ENCODE results near the gene C22orf23.

C22orf23 gene

DNA sequence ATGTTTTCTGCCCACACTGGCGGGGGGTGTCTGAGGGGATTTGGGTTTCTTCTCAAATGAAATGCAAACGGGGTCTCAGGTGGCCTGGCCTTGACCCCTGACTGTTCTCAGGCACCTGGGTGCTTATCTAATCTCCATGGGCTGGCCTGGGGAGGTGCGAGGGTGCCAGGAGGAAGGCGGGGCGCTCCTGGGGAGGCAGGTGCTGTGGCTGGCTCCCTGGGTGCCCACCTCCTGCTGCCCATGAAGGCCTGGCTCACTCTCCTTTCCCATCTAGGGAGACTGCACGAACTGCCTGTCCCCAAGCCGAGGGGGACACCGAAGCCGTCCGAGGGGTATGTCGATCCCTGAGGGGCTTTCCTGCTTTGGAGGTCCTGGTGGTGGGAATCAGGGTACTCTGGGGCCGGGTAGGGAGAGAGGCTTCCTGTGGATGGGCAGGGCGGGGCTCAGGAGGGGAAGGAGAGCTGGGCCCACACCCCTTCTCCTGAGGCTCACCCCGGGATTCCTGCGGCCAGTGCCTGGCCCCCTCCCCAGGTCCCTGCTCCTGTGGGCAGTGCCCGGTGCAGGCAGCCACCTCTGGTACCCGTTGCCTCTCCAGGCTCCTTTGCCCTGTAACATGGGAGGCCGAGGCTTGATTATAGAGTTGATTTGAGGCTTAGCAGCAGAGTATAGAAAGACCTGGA, 28.9 kb downstream of the C22orf23 start:
- DNase-seq = no peak

DNA sequence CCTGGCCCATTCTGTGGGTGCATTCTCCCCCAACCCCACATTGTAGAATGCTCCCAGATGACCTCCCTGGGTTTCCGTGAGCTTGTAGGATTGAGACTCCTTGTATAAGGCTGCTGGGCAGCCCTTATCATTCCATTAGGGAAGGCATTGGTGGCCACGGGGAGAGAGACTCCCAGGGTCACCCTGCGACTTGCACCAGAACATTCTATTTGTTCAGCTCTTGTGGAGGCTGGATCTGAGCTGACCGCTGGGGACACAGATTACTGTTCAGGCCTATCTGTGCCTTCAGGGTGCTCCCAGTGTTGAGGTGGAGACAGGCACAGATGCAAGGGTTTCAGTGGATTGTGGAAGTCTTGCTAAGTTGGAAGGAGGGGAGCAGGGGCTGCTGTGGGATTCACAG, 29.5 kb downstream of the C22orf23 start:
- no peak for DNase-seq

DNA sequence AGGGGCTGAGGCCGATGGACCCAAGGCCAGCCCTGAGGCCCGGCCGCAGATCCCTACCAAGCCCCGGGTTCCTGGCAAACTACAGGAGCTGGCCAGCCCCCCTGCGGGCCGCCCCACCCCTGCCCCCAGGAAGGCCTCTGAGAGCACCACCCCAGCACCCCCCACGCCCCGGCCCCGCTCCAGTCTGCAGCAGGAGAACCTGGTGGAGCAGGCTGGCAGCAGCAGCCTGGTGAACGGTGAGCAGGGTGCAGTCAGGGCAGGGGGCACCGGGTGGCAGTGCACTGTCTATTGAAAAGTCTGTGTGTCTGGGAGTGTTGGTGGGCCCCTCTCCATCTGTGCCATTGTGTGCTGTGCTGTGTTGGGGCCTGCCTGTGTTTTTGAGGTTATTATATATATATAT, 31.2 kb downstream of the C22orf23 start:
- no peak for DNase-seq

DNA sequence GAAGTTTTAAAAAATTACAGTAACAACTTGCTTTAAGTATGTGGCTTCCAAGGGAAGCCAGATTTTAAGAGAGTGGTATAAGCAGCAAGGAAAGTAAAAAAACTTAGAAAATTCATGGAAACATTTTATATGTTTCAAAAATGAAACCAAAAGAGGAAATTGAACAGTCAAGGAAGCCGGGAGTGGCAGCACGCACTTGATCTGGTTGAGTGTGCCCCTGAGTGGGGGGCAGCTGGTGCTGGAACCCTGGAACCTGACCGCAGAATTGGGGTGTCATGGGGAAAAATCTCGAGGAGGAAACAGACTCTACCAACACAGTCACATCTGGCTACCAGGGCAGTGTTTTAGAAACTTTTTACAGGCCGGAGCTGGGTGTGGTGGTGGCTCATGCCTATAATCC, 33.3 kb downstream of the C22orf23 start:
- DNase-seq = no peak

DNA sequence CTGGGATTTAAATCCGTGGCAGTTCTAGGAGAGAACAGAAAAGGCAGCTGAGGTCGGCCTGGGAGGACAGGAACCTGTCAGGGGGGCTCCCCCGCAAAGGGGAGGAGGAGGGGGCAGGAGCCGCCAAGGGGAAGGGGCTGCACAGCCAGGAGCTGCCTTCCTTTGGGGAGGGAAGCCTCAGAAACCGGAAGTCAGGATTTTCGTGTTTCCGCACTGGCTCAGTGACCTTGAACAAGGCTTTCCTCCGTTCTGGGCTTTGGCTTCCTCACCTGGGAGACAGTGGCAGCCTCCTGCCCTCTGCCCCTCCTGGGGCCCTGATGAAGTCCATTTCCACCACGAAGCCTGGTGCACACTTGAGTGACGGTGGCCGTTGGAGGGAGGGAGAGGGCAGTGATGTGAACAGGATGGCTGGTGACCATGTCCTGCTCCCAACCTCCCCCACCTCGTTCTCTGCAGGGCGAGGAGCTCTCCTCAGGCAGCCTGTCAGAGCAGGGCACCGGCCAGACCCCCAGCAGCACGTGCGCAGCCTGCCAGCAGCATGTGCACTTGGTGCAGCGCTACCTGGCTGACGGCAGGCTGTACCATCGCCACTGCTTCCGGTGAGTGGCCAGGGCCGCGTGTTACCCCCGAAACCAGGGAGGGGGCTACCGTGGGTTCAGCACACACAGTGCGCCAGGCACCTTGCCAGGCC, 34.7 kb downstream of the C22orf23 start:
- no peak for DNase-seq

DNA sequence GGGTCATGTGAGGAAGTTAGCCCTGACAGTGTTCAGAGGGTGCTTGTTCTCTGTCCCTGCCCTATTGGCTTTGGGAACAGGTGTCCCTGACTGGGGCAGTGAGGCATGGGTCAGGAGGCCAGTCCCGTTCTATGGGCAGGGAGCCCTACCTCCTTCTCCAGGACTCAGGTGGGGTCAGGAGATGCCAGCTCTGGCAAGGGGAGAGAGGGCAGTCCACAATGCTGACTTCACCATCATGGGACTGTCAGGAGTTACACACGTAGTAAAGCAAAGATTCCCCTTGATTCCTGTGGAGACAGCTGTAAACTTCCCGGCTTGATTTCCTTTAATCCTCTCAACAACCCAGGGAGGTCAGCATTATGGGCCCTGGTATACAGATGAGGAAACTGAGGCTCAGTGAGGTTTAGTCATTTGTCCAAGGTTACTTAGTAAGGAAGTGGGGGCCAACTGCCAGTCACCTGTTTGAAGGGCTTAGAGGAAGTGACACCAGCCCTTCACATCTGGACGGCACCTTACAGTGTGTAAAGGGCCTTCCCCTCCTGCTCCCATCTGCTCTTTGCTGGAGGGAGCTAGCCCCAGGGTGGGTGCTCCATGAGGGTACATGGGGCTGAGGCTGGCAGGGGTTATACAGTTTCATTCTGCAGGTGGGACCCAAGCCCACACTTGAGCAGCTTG, 35.4 kb downstream of the C22orf23 start:
- no peak for DNase-seq

DNA sequence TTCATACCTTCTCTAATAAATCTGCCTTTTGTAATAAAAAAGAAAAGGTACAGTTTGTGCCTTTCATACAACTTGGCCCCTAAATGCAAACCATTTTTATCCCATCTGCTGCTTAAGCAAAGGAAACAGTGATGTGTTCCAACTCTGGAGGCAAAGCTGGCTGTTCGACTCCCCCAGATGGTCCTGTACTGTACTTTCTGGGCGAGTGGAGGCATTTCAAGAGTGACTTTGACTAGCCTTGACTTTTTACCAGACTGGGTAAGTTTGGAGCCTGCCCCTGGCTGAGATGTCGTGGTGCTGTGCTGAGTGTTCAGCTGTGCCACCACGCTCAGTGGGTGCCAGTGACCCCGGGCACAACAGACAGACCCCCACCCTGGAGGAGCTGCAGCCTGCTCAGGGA, 37.1 kb downstream of the C22orf23 start:
- DNase-seq = no peak

DNA sequence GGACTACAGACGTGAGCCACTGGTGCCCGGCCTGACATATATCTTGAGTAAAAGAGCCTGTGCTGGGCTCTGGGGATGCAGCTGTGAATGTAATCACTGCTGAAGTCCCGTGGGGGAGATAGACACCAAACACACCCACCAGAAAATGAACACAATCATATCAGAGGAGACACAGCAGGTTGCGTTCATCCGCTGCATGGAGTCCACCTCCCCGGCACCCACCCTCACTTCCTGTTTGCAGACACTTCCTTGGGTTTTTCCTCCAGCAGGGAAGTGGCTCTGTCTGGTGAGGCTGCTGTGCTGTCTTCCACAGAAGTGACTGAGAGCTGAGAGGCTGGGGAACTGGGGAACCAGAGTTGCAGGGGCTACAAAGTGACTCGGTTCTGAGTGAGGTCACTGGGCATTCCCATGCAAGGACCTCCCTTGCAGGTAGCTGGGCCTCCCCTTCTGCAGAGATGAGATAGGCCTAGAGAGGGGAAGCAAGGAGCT, 40.1 kb downstream of the C22orf23 start:
- DNase-seq = no peak

DNA sequence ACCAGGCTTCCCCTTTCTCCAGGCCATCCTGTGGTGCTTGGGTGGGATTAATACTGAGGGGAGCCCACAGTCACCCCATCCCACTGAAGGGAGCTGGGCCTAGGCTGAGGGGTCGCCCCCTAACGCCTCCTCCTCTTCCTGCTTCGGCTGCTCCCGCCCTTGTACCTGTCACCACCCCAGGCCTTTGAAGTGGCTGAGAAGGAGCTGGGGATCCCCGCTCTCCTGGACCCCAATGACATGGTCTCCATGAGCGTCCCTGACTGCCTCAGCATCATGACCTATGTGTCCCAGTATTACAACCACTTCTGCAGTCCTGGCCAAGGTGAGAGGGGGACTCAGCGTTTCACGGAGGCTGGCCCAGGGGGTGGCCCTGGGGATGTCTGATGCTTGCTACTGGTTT, 41.2 kb downstream of the C22orf23 start:
- DNase-seq = no peak

DNA sequence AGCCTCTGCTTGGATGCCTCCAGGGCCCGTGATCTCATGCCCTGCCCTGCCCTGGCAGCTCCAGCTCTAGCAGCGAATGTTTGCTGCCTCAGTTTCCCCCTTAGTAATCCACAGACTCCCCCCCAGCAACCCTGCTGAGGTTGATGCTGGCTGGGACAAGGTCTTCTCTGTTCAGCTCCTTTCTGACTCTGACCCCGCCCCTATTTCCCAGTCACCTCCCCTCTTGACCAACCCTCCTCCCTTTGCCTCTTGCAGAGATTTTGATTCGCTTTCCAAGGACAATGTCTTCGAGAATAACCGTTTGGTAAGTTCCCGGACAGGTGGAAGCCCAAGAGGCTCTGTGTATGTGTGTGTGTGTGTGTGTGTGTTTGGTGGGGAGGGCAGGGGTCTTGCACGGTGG, 41.7 kb downstream of the C22orf23 start:
- no peak for DNase-seq

DNA sequence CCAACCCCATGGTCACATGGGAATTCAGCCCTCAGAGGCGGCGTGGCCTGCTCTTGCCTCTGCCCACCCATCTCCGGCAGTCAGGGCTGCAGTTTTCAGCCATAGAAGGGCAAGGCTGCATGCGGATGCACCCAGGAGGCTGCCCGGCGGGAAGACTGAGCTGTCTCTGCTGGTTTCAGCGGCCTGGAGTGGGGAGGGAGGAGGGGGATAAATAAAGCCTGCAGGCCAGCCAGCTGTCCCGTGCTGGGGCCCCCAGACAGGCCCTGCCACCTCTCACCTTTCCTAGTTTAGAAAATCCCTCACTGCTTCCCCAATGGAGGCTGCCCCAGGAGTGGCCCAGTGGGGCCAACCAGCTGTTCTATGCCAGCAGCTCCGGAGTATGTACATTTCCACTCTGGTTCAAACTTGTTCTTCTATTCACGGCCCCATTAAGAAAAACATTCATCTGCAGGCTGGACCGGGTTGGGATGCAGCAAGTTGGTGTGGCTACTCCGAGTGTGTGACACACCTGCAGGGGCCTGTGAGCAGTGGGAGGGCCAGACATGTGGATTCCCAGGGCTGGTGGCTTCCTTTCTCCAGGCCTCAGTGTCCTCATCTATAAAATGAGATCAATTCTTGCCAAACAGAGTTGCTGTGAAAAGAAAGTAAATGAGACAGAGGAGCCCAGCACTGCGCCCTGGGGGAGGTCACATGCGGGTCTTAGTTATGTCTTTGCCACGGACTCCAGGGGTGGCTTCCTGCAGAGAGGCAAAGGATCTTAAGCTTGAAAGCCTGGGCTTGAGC, 42.3 kb downstream of the C22orf23 start:
- no peak for DNase-seq

DNA sequence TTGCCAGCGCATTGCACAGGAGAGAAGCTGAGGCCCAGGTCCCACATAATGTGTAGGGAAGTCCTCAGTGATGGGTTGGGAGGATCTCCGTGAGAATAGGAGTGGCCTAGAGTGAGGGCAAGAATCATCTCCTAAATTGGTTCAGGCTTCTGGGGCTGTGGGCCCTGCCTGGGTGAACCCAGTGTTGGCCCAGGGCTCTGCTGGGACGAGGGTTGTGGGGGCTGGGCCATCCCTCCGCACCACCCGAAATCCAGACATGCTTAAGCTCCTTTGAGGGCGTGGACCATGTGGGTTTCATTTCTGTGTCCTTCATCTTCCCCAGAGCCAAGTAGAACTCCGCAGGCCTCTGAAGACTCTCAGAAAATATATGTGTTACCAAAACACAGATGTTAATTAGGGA, 43.6 kb downstream of the C22orf23 start:
- DNase-seq = no peak

DNA sequence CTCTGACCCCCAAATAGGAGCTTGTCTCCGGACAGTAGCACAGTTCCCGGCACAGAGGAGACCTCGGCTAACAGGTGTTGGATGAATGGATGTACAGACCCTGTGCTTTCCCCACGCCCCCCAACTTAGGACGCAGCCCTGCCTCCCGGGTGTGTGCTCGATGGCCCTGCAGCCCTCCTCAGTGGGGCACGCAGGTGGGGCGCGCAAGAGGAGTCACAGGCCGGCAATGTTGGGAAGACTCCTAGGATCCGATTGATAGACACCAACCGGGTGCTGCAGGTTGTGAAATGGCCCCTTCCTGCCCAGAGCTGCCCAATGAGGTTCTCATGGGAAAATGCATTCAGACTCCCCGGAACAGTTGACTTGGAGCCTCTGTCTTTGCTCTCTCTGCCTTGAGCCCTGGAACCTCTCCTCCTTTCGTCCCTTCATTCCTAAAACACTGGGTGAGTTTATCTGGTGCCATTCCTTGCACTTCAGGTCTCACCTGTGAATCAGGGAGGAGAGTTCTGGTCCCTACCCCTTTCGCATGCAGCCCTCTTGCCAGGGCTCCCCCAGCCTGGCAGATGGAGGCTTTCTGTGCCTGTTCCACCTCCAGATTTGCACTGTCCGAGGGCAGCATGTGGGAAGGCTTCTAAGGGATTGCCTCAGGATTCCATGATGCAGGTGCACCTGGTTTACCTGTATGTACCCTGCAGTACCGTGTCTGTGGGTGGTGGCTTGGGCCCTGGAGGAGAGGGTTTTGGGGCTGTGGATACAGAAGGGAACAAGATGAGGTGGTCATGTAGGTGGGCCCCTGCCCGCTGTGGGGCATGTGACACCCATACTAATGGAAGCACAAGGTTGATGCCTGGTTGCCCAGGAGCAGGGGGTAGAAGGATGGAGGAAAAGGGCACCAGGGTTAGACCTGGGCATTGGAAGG, 46.1 kb downstream of the C22orf23 start:
- DNase-seq = no peak

DNA sequence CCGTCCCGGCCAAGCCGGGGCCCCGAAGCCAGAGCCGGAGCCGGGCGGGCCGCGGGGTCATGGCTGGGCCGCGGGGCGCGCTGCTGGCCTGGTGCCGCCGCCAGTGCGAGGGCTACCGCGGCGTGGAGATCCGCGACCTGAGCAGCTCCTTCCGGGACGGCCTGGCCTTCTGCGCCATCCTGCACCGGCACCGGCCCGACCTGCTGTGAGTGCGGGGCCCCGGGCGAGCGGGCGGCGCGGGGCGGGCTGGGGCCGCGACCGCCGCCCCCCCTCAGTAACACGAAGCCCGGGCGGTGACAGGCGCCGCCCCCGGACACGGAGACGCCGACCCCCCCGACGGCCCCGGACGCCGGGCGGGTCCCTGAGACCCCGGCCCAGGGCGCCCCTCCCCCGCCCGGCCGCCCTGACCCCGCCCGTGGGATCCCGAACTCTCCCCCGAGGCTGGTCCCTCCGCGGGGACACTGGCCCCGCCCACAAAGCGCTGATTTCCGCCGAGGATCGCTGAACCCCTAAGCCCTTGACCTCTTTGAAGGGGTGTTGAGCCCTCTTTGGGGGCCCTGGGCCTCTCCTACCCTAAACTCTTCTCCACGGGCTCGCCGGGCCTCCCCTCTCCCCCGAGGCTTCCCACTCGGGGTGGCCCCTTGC, 46.9 kb downstream of the C22orf23 start:
- peak; percentile 21 for DNase-seq

DNA sequence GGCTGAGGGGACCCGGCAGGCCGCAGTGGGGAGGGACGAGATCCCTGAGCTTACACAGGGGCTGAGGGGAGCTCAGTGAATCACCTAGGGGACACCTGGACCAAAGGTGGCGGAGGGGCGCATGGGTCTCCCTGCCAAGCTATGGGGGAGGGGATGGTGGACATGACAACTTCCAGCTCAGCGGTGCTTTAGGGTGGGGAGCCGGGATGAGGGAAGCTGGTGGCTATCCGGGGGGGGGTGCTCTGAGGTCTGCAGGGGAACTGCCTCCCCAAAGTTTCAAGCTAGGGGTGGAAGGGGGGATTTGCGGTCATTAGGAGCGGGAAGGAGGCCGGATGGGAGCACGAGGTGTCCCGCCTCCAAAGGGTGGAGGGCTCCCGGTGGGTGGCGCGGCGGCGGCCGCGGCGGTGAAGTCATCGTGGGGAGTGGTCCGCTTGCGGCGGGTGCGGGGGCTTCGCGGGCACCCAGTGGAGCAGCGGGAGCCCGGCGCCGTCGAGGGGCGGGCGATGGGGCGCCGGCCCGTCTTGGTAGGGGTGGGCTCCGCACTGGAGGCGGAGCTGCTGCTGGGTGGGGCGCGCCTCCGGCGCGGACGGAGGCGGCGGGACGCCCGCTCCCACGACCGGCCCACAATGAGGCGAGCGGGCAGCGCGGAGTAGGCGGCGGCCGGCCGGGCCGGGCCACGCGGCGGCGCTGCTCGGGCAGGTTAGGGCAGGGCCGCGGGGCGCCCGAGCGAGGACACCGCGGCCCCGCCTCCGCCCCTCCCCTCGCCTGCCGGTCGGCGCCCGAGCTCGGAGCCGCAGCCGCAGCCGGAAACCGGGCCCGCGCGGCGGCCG, 47.7 kb downstream of the C22orf23 start, which contains the start of gene MICALL1:
Gene MICALL1, plus strand, starts transcription at position 764 of the 830 bp plus-strand sequence. CDS start 126 bp downstream, outside the sequence.
- peak; percentile 55 for DNase-seq

DNA sequence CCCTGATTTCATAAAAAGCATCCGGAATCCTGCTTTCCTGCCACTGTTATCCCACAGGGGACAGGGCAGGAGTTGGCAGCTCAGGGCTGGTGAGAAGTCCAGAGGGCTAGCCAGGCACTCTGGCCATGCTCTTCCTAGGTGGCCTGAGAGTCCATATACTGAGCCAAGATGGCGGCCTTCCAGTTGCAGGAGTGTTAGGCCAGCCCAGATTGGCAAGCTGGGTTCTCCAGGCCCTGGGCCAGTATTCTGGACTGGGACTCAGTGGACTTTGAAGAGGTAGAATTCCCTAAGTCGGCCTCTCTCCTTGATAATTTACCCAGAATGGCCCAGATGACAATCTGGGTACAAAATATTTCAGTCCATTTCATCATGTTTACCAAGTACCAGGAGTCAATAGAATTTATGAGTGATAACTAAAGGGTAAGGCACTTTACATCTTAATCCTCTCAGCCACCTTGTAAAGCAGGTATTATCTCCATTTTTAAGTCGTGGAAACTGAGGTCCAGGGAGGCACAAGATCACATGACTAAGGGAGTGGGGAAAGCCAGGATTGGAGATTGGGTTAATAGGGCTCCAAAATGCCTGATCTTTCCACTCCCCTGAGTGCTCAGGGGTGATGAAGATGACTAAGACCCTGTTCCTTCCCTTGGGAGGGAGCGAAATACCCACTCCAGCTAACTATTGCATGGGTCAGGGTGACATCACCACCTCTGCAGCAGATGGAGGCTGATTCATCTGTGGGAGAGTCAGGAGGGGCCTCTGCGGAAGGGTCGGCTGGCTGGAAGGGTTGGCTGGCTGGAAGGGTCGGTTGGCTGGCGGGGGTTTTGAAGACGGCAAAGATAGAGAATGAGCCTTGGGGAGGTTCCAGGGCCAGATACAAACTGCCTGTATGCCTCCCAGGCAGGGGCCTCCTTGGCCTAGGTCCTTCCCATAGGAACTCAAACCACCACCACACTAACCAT, 48.5 kb downstream of the C22orf23 start:
- no peak for DNase-seq

DNA sequence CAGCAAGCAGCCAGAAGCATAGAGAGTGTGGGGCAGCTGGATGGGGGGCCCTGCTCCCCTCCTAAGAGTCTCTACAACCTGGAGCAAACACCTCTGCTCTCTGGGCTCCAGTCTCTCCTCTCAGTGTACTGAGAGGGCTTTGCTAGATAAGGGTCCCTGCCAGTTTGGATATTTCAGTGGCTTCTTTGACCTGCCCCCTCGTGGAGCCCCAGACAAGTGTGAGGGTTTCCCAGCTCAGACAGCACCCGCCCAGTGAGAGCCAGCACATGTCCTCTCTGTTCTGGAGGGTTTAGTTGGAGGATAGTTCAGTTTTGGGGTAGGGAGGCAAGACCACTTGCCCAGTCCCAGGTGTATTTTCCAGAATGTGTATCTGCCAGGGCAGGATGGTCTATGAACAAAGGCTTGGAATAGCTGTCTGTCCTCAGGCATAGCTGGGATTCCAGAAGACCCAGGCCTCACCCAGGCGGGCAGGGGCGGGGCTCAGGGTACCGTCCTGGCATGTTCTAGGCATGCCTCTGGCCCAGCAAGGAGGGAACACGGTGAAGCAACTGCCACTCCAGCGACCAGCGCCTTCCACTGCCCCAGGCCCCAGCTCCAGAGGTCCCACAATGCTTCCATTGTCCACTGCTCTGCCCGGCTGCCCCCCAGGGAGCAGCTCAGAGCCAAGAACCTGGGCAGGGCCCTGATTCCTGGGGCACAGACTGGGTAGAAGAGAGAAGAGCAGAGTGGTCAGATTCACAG, 54.8 kb downstream of the C22orf23 start:
- DNase-seq = no peak

DNA sequence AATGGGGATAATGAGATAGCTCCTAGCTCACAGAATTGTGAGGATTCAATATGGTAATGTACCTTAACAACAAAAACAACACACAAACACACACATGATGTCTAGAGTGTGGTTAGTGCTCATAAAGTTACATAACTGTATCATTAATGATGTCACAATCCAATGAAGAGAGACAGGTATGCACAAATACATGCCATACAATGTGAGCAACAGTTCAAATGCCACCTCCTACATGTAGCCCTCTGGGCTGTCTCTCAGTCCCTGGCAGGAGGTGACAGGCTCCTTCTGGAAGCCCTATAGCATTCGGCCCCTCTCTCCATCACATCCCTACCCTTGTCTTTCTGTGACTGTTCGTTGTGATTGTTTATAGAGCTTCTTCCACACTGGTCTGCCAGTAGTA, 55.6 kb downstream of the C22orf23 start:
- no peak for DNase-seq

DNA sequence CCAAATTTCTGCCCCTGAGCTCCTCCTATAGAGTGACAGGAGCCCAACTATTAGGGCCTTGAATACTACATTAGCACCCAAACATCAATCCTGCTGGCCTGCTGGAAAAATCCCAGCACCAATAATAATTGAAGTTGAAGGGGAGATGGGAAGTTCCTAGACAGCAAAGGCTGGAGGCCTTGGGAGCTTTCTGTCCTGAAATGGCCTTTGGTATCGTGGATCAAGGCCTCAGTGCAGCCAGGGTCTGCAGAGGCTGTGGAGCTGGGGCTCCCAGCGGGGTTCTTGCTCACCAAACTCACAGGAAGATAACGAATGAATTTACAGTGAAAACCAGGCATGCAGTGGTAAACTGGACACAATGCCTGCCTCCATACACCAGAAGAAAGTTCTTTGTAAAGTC, 56.5 kb downstream of the C22orf23 start:
- DNase-seq = no peak
